Measurements from ENCODE around the gene FBLN5. TPM values are rescaled to one million over a fixed set of nuclear protein-coding genes. Genes with fewer than 3 reads are reported as not detected.

Gene FBLN5
- total RNA-seq, 1 donor from 2014 or later: 98.7 TPM

GRCh38 chr14:91829511-91829910 is 118.0 kb downstream of the FBLN5 start:
- DNase-seq (ENCODE audit: extremely low spot score, unreplicated experiment): no peak
- TF ChIP-seq, protein P1, sequence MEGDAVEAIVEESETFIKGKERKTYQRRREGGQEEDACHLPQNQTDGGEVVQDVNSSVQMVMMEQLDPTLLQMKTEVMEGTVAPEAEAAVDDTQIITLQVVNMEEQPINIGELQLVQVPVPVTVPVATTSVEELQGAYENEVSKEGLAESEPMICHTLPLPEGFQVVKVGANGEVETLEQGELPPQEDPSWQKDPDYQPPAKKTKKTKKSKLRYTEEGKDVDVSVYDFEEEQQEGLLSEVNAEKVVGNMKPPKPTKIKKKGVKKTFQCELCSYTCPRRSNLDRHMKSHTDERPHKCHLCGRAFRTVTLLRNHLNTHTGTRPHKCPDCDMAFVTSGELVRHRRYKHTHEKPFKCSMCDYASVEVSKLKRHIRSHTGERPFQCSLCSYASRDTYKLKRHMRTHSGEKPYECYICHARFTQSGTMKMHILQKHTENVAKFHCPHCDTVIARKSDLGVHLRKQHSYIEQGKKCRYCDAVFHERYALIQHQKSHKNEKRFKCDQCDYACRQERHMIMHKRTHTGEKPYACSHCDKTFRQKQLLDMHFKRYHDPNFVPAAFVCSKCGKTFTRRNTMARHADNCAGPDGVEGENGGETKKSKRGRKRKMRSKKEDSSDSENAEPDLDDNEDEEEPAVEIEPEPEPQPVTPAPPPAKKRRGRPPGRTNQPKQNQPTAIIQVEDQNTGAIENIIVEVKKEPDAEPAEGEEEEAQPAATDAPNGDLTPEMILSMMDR (IDR thresholded peaks at IDR 0.05): no peak
- Mint-ChIP-seq H3K9me3 (ENCODE audit: unreplicated experiment) (no peaks in the 10 kb centered on the region), H3K36me3 (ENCODE audit: unreplicated experiment) (no peaks in the 10 kb centered on the region), H3K27ac (ENCODE audit: unreplicated experiment) (no peak overlapping the region), H3K4me1 (ENCODE audit: unreplicated experiment) (no peaks in the 10 kb centered on the region), H3K27me3 (ENCODE audit: unreplicated experiment) (peaks cover 69% of the 10 kb centered on the region), H3K4me3 (ENCODE audit: unreplicated experiment) (no peak overlapping the region)

DNA sequence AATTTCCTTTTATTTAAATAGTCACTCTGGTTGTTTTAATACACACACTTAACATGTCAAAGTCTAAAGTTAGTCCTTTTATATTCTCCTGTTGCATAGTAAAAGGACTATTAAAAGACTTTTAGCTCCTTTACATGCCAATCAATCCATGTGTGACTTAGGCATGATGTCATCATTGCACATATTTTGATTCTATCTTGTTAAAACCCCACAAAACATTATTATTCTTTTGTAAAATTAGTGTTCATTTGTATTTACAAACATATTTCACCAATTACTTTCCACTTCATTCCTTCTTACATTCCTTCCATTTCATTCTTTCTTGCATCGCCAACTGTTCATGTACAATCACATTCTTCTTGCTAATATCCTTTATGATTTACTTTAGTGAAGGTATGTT is 119.7 kb downstream of the FBLN5 start:
- no peak overlapping the region for H3K27ac Mint-ChIP-seq (ENCODE audit: unreplicated experiment)
- DNase-seq (ENCODE audit: extremely low spot score, unreplicated experiment): no peak
- no peaks in the 10 kb centered on the region for H3K36me3 Mint-ChIP-seq (ENCODE audit: unreplicated experiment)
- no peaks in the 10 kb centered on the region for H3K9me3 Mint-ChIP-seq (ENCODE audit: unreplicated experiment)
- no peaks in the 10 kb centered on the region for H3K4me1 Mint-ChIP-seq (ENCODE audit: unreplicated experiment)
- TF ChIP-seq, protein P1 (IDR thresholded peaks at IDR 0.05): no peak
- H3K27me3 Mint-ChIP-seq (ENCODE audit: unreplicated experiment): peaks cover 59% of the 10 kb centered on the region
- H3K4me3 Mint-ChIP-seq (ENCODE audit: unreplicated experiment): no peak overlapping the region

Other genes with a start within 250 kb of the FBLN5 start
- gene CATSPERB, start 215.6 kb downstream of the FBLN5 start, total RNA-seq: not detected in 2 replicates
- gene TC2N, start 80.2 kb downstream of the FBLN5 start, total RNA-seq: 0.35 and 2.1 TPM in 2 replicates
- gene TRIP11, start 92.4 kb upstream of the FBLN5 start, total RNA-seq: 74.8 and 75.1 TPM in 2 replicates
- gene ATXN3, start 158.9 kb upstream of the FBLN5 start, total RNA-seq: 35.7 and 41.9 TPM in 2 replicates
- 112 and 118 TPM in 2 replicates for gene NDUFB1, start 174.0 kb upstream of the FBLN5 start, total RNA-seq
- gene CPSF2, start 174.3 kb upstream of the FBLN5 start, total RNA-seq: 78.2 and 80.2 TPM in 2 replicates